GM12878 (cell line): Measurements from ENCODE around the gene ZNF174. TPM values are rescaled to one million over a fixed set of nuclear protein-coding genes. Genes with fewer than 3 reads are reported as not detected.

Experiments
- ATF7 ChIP-seq: fragments of 450-650 bp; IDR thresholded peaks from 2 replicates; pipeline ENCODE4 v1.6.1; 2016; ENCODE audit warnings: low read depth, mild to moderate bottlenecking
- BMI1 ChIP-seq: fragments of 450-650 bp; IDR thresholded peaks from 2 replicates; pipeline ENCODE4 v1.6.1; 2016; ENCODE audit warnings: mild to moderate bottlenecking, moderate library complexity, borderline replicate concordance
- CBFB ChIP-seq: IDR thresholded peaks from 2 replicates; pipeline ENCODE4 v1.6.1; 2016; ENCODE audit warnings: antibody characterized with exemption, low read depth
- CEBPB ChIP-seq, 2 experiments: fragments of 150-350 bp in 1 of 2; IDR thresholded peaks; 2 replicates each; pipeline ENCODE4 v1.6.1; 2012 to 2014; ENCODE audit warnings: low read depth in 2 of 2, low read length in 2 of 2, borderline replicate concordance in 1 of 2, inconsistent platforms in 1 of 2
- EED ChIP-seq: sonication (generic); IDR thresholded peaks from 2 replicates; pipeline ENCODE4 v1.6.1; 2016; ENCODE audit warnings: antibody characterized with exemption, low read depth
- ETV6 ChIP-seq, 2 experiments: fragments of 450-650 bp in 1 of 2; IDR thresholded peaks in 1 of 2; conservative IDR thresholded peaks in 1 of 2; 2 replicates each; pipeline ENCODE4 v1.6.1; 2014; ENCODE audit warnings: antibody characterized with exemption in 1 of 2, borderline replicate concordance in 1 of 2, low read depth in 1 of 2, mild to moderate bottlenecking in 1 of 2, moderate library complexity in 1 of 2
- GATAD2B ChIP-seq: fragments of 450-650 bp; conservative IDR thresholded peaks from 2 replicates; pipeline ENCODE4 v1.6.1; 2017; ENCODE audit warnings: low read depth, mild to moderate bottlenecking, moderate library complexity
- IKZF1 ChIP-seq: fragments of 450-650 bp; conservative IDR thresholded peaks from 2 replicates; pipeline ENCODE4 v1.6.1; 2017; ENCODE audit warnings: antibody characterized with exemption, mild to moderate bottlenecking
- MEF2B ChIP-seq: fragments of 450-650 bp; IDR thresholded peaks from 2 replicates; pipeline ENCODE4 v1.6.1; 2018; ENCODE audit warnings: mild to moderate bottlenecking, moderate library complexity; ENCODE audit not compliant: partially characterized antibody, poor library complexity, severe bottlenecking
- NBN ChIP-seq: fragments of 450-650 bp; IDR thresholded peaks from 2 replicates; pipeline ENCODE4 v1.6.1; 2016
- NFIC ChIP-seq: IDR thresholded peaks from 2 replicates; pipeline ENCODE4 v1.6.1; 2012; ENCODE audit warnings: low read depth, mild to moderate bottlenecking, inconsistent platforms, low read length, moderate library complexity
- PML ChIP-seq: IDR thresholded peaks from 2 replicates; pipeline ENCODE4 v1.6.1; 2012; ENCODE audit warnings: low read length, inconsistent platforms
- POLR2AphosphoS2 ChIP-seq: IDR thresholded peaks from 2 replicates; pipeline ENCODE4 v1.6.1; 2011; ENCODE audit warnings: low read depth, mild to moderate bottlenecking, low read length, improper control_type of control experiment, moderate library complexity
- RELA ChIP-seq: fragments of 450-650 bp; IDR thresholded peaks from 2 replicates; pipeline ENCODE4 v1.8.0; 2014; ENCODE audit warnings: borderline replicate concordance; ENCODE audit not compliant: partially characterized antibody
- SMAD5 ChIP-seq: IDR thresholded peaks from 2 replicates; pipeline ENCODE4 v1.6.1; 2016; ENCODE audit warnings: antibody characterized with exemption, low read depth
- SP1 ChIP-seq: IDR thresholded peaks from one replicate; pipeline ENCODE4 v1.6.1; 2011; ENCODE audit warnings: low read depth, low read length
- ZBTB4 ChIP-seq: fragments of 450-650 bp; formaldehyde crosslinking; IDR thresholded peaks from 2 replicates; pipeline ENCODE4 v1.4.0; 2022; ENCODE audit warnings: mild to moderate bottlenecking, moderate library complexity
- ZBTB40 ChIP-seq: fragments of 450-650 bp; IDR thresholded peaks from 2 replicates; pipeline ENCODE4 v1.6.1; 2016; ENCODE audit warnings: mild to moderate bottlenecking, moderate library complexity, borderline replicate concordance
- ZNF217 ChIP-seq: fragments of 450-650 bp; IDR thresholded peaks from 2 replicates; pipeline ENCODE4 v1.6.1; 2017; ENCODE audit warnings: antibody characterized with exemption, mild to moderate bottlenecking
- polyA plus RNA-seq, 11 experiments: library from polyadenylated mRNA; depleted of rRNA in 4 of 11; unstranded in 6 of 11; stranded (reverse) in 5 of 11; fragments of >200 nt; fragmentation: Nextera tagmentation in 4 of 11; fragmentation: Illumina TruSeq in 1 of 11; extraction: Ambion mirVana in 4 of 11; extraction: Trizol in 1 of 11; gene quantifications; 1 replicate in 1 of 11; 2 replicates in 10 of 11; pipeline versions ENCODE4 v1.2.1 to v1.2.3, GENCODE V29; 2011 to 2016; ENCODE audit warnings: inconsistent platforms in 2 of 11, missing spikeins in 2 of 11, low read depth in 1 of 11
- total RNA-seq, 4 experiments: library from RNA; depleted of rRNA in 3 of 4; stranded (reverse); fragments of >200 nt in 3 of 4; fragmentation: Illumina TruSeq in 1 of 4; extraction: Trizol in 1 of 4; gene quantifications; 2 replicates each; pipeline versions ENCODE4 v1.2.1 to v1.2.3, GENCODE V29; 2013 to 2021

ZNF174 gene
- total and polyA plus RNA-seq, 10 of the 15 experiments (the other 5 are each of a cell fraction or from before 2014, with no cell fraction given) = 3.0 to 14.3 (median 10.1) TPM

GRCh38 chr16:3400779-3401688, at the start of gene ZNF174, which contains the start of gene ZSCAN32 (continued):
- TF ChIP-seq ZBTB40 (peak; percentile 82), CEBPB (IDR thresholded peaks at IDR 0.05; ENCODE audit: borderline replicate concordance in 1 of 2, low read depth in 2 of 2, low read length in 2 of 2) (no peak), NBN (peak; percentile 28; the same call in 1 of the 2 replicates), BMI1 (no peak), POLR2AphosphoS2 (0 out of 2 replicates have a peak, but pooled peaks have one; percentile 87), MEF2B (no peak), EED (0 out of 2 replicates have a peak, but pooled peaks have one; percentile 28), ETV6 (conservative IDR thresholded peaks at IDR 0.05 in 1 of 2, IDR thresholded peaks at IDR 0.05 in 1 of 2; ENCODE audit: borderline replicate concordance in 1 of 2, low read depth in 1 of 2) (no peak), PML (peak; percentile 84; the same call in 1 of the 2 replicates), ATF7 (no peak), GATAD2B (peak; percentile 93; the same call in 1 of the 2 replicates), IKZF1 (peak; percentile 98), NFIC (no peak), CBFB (peak; percentile 54; the same call in 1 of the 2 replicates), RELA (peak; percentile 23), SP1 (peak; percentile 99), ZNF217 (peak; percentile 67; the same call in 1 of the 2 replicates), SMAD5 (peak; percentile 64; the same call in 1 of the 2 replicates), ZBTB4 (CRISPR knock-in tag) (no peak)
